ENCODE results near the gene ALPK1.

The ALPK1 gene

GRCh38 chr4:112348488-112349158 lies 51.5 kb downstream of the ALPK1 start:
- TF ChIP-seq, protein P1, sequence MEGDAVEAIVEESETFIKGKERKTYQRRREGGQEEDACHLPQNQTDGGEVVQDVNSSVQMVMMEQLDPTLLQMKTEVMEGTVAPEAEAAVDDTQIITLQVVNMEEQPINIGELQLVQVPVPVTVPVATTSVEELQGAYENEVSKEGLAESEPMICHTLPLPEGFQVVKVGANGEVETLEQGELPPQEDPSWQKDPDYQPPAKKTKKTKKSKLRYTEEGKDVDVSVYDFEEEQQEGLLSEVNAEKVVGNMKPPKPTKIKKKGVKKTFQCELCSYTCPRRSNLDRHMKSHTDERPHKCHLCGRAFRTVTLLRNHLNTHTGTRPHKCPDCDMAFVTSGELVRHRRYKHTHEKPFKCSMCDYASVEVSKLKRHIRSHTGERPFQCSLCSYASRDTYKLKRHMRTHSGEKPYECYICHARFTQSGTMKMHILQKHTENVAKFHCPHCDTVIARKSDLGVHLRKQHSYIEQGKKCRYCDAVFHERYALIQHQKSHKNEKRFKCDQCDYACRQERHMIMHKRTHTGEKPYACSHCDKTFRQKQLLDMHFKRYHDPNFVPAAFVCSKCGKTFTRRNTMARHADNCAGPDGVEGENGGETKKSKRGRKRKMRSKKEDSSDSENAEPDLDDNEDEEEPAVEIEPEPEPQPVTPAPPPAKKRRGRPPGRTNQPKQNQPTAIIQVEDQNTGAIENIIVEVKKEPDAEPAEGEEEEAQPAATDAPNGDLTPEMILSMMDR (IDR thresholded peaks at IDR 0.05; ENCODE audit: insufficient read depth, missing control alignments) = peak; percentile 0
- DNase-seq (ENCODE audit: insufficient read length, low spot score) = no peak
- no peak for FAIRE-seq

GRCh38 chr4:112352736-112353135 lies 55.6 kb downstream of the ALPK1 start:
- TF ChIP-seq, protein P1 (IDR thresholded peaks at IDR 0.05; ENCODE audit: insufficient read depth, missing control alignments) = no peak
- no peak for FAIRE-seq
- no peak for DNase-seq (ENCODE audit: insufficient read length, low spot score)

DNA sequence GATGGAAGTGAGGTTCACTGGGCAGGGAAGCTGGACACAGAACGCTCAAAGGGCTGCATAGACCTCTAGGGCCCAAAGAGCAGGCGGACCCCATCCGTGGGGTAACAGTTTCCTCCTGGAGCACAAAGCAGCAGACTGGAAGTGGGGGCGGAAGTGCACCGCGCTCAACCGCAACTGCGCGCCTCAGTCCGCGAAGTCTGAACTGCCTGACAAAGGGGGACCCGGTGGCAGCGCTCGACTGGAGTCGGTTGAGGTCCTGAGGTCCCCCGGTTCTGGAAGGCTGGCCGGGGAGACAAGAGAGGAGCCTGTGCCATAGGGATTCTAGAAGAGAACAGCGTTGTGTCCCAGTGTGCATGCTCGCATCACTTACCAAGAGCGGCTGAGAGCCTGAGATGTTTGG lies 58.5 kb downstream of the ALPK1 start:
- DNase-seq (ENCODE audit: insufficient read length, low spot score) = no peak
- FAIRE-seq = no peak
- TF ChIP-seq, protein P1 (IDR thresholded peaks at IDR 0.05; ENCODE audit: insufficient read depth, missing control alignments) = no peak

GRCh38 chr4:112357453-112357852 lies 60.3 kb downstream of the ALPK1 start:
- TF ChIP-seq, protein P1 (IDR thresholded peaks at IDR 0.05; ENCODE audit: insufficient read depth, missing control alignments) = no peak
- FAIRE-seq (no peak), DNase-seq (ENCODE audit: insufficient read length, low spot score) (no peak)

GRCh38 chr4:112357897-112358296 lies 60.7 kb downstream of the ALPK1 start:
- TF ChIP-seq, protein P1 (IDR thresholded peaks at IDR 0.05; ENCODE audit: insufficient read depth, missing control alignments) = no peak
- DNase-seq (ENCODE audit: insufficient read length, low spot score) = no peak
- FAIRE-seq = no peak

GRCh38 chr4:112358415-112358814 lies 61.2 kb downstream of the ALPK1 start:
- TF ChIP-seq, protein P1 (IDR thresholded peaks at IDR 0.05; ENCODE audit: insufficient read depth, missing control alignments) = no peak
- FAIRE-seq = no peak
- no peak for DNase-seq (ENCODE audit: insufficient read length, low spot score)

DNA sequence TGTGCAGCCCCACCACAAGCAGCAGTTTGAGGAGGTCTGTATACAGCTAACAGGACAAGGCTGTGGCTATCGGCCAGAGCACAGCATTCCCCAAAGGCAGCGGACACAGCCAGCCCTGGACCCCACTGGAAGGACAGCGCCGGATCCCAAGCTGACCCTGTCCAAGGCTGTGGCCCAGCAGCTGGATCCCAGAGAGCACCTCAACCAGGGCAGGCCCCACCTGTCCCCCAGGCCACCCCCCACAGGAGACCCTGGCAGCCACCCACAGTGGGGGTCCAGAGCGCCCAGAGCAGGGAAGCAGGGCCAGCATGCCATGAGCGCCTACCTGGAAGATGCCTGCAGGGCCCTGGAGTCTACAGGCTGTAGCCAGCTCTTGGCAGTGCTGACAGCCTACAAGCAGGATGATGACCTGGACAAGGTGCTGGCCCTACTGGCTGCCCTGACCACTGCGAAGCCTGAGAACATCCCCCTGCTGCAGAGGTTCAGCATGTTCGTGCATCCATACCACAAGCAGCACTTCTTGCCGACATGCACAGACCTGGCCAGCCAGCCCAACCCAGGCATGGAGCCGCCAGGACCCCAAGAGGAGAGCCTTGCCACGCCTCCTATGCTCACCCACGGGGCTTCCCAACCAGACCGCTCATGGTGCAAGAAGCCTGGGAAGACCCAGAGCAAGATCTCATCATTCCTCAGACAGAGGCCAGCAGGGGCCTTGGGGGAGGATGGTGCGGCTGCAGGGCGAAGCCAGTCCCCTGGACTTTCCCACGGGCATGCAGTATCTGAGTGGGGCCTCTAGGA lies 62.0 kb downstream of the ALPK1 start:
- DNase-seq (ENCODE audit: insufficient read length, low spot score) (no peak), FAIRE-seq (no peak)
- TF ChIP-seq, protein P1 (IDR thresholded peaks at IDR 0.05; ENCODE audit: insufficient read depth, missing control alignments) = no peak

All from D721Med (cell line).